RCC 7860 (cell line): Measurements from ENCODE around the gene ELFN2.
A peak's percentile ranks its signal among the peaks of the same experiment; 100 is the strongest.

Experiments used
- DNase-seq: peaks from one replicate; pipeline ENCODE4 v3.0.0-alpha.2; 2015; ENCODE audit warnings: low spot score
- FAIRE-seq: peaks from 2 replicates; lab custom pipeline; 2012; peaks lifted over from hg19 to GRCh38; lab: Jason Lieb, UNC

Gene ELFN2

GRCh38 chr22:37456346-37456745 lies 29.1 kb upstream of the ELFN2 start:
- DNase-seq (no peak), FAIRE-seq (no peak)

DNA sequence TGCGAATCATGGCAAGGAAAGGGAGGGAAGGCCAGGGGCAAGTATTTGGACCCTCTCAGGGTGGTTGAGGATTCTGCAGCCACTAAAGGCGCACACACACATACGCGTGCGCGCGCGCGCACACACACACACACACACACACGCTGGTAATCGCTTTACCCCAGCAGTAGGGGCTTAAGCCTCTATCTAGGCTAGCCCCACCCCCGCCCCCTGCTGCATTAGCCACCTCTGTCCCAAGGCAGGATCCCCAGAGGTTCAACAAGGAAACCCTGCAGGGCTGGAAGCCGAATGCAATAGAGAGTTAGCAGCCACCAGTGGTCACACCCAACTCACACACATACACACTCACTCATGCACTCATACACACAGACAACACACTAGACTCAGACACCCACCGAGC lies 28.6 kb upstream of the ELFN2 start:
- peak; percentile 47 for DNase-seq
- FAIRE-seq, result no peak

DNA sequence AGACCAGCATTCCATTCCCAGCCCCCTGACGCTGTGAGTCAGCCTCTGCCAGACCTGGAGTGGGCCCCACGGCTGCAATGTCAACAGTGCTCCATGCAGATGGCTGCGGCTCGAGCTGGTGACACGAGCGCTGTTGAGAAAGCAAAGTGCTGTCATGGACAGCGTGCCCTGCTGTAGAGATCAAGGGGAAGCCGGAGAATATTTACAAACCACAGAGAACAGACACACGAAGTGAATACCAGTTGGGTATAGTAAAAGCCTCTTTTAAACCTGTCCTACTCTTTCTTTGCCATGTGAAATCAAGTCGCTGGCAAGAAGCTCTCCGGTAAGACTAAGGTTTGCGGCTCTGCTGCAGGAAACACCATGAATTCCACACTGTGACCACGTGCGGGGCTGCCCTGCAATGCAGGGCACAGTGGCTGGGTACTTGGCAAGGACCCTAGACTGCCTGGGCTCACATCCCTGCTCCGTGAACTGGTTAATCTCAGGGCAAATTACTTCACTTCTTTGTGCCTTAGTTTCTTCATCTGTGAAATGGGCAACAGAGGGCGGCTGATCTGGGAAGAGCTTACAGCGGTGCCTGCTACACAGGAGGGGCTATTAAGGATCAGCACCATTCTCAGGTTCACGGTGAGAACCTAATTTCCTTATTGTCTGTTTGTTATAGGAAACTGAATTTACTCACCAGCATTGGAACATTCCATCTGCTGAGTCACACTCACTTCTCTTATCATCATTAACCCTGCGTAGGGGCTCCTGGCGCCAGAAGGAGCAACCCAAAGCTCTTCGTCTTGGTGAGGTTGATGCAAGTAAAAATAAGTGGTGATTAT lies 27.8 kb upstream of the ELFN2 start:
- DNase-seq (peak; percentile 94), FAIRE-seq (peak; percentile 96)

GRCh38 chr22:37453696-37454095 lies 26.4 kb upstream of the ELFN2 start:
- DNase-seq (no peak), FAIRE-seq (no peak)

DNA sequence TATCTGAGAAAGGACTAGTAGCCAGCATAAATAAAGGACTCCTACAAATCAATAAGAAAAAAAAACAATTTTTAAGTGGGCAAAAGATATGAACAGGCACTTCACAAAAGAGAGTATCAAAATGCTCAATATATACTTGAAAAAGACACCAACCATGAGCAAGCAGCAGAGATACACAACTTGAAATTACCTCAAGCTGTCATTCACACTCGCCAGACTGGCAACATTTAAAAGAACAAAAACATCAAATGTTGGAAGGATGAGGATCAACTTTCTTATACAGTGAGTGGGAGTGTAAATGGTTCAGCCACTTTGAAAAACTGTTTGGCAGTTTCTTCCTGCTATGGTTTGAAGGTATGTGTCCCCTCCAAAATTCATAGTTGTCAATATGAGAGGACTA lies 23.9 kb upstream of the ELFN2 start:
- FAIRE-seq (no peak), DNase-seq (no peak)

DNA sequence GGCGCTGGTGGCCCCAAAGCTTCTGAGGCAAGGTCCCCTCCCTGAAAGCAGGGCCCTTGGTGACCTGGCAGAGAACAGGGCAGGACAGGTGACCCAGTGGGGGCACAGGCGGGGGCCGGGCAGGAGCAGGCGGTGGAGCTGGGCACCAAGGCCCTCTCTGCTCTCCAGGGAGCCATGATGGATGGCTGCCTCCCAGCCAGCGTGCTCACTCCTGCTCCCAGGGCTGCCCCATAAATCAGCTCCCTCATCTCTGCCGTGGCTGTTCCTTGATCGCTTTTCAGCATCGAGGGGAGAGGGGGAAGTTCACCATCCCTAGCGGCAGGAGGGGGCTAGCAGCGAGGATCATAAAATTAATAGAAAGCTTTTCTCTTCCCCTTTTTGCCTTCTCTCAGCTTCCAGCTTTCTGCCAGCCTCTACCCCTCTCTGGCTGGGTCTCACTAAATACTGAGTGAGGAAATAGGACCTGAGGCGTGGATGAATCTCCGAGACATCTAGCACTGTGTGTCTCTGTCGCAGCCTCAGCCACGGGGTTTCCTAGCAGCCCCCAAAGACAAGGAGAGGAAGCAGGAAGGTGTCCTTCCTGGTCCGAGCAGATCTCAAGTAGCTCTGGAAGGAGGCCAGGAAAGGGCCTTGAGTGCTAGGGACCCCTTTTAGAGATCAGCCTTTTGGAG lies 22.2 kb upstream of the ELFN2 start:
- DNase-seq (no peak), FAIRE-seq (no peak)

- no peak for DNase-seq
These were observed 21.3 kb upstream of the ELFN2 start for GRCh38 chr22:37448516-37449127.

GRCh38 chr22:37445501-37445900 lies 18.2 kb upstream of the ELFN2 start:
- no peak for DNase-seq
- FAIRE-seq, result no peak

More at GRCh38 chr22:37448516-37449127, 21.3 kb upstream of the ELFN2 start:
- FAIRE-seq, result no peak

DNA sequence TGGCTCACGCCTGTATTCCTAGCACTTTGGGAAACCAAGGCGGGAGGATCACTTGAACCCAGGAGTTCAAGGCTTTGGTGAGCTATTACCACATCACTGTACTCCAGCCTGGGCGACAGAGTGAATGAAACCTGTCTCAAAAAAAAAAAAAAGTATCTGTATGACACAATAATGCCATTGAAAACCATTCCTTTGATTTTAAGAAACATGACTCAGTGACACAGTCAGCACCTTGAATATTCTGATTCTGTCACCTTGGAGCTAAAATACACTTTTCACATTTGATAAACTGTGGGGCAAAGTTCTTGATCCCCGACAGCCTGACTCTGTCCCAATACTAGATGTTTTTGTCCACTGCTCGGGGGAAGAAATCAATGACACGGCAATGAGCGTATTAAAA lies 16.7 kb upstream of the ELFN2 start:
- DNase-seq (peak; percentile 21), FAIRE-seq (no peak)

- DNase-seq, result no peak
- FAIRE-seq, result no peak
These were observed 15.8 kb upstream of the ELFN2 start for GRCh38 chr22:37443086-37443485.

- no peak for FAIRE-seq
- peak; percentile 20 for DNase-seq
These were observed 15.3 kb upstream of the ELFN2 start for GRCh38 chr22:37442537-37442936.

DNA sequence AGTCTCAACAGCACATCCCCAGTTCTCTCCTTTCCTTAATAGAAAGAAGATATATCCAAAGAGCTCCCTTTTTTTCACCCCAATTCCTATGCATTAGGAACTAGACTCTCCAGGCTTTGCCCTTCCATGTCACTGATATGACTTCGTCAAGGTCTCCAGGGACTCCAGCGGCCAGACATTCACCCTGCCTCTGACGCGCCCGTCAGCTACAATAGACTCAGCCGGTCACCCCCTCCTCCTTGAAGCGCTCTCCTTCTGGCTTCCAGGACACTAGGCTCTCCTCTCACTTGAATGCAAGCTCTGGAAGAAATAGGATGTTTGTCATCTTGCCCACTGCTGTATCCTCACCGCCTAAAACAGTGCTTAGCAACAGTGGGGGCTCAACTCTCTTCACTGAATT lies 14.9 kb upstream of the ELFN2 start:
- DNase-seq (no peak), FAIRE-seq (no peak)

GRCh38 chr22:37440875-37441274 lies 13.6 kb upstream of the ELFN2 start:
- DNase-seq (no peak), FAIRE-seq (no peak)

- FAIRE-seq (no peak), DNase-seq (no peak)
These were observed 12.1 kb upstream of the ELFN2 start for GRCh38 chr22:37439347-37439746.

DNA sequence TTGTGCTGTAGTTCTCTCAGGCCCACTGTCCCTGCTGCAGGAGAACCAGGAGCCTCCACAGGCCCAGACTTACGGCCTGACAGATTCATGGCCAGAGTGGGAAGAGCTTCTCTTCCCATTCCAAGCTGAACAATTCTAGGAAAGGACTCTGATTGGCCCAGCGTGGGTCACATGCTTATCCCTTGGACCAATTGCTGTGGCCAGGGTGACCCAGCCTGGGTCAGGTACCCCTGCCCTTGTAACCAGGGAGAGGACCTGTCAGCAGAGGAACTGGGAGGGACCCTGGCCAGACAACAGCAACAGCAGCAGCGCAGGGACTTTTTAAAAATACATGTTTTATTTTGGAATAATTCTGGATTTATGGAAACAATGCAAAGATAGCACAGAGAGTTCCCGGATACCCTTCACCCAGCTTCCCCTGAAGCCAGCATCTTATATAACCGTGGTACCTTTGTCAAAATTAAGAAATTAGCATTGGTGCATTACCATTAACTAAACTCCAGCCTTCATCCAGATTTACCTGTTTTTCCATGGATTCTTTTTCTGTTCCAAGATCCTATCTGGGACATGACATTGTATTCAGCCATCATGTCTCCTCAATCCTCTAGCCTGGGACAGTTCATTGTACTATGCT lies 8.8 kb upstream of the ELFN2 start:
- no peak for DNase-seq
- no peak for FAIRE-seq

GRCh38 chr22:37433786-37434185 lies 6.5 kb upstream of the ELFN2 start:
- FAIRE-seq, result no peak

DNA sequence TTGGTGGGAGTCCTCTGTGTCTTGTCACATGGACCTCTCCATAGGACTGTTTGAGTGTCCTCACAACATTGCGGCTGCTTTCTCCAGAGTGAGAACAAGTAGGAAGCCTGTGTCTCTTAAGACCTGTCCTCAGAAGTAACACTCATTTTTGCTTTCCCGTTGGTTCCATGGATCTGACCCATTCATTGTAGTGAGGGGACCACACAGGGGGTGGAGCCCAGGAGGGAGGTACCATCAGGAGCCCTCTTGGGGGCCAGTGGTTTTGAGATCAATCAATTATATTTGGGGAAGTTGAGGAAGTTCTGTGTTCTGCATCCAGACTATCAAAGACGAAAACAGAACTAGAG lies 5.4 kb upstream of the ELFN2 start:
- DNase-seq (no peak), FAIRE-seq (no peak)

More at GRCh38 chr22:37433786-37434185, 6.5 kb upstream of the ELFN2 start:
- no peak for DNase-seq

- peak; percentile 99 for DNase-seq
- FAIRE-seq, result peak; percentile 99
These were observed 4.8 kb upstream of the ELFN2 start for GRCh38 chr22:37431801-37432707.

DNA sequence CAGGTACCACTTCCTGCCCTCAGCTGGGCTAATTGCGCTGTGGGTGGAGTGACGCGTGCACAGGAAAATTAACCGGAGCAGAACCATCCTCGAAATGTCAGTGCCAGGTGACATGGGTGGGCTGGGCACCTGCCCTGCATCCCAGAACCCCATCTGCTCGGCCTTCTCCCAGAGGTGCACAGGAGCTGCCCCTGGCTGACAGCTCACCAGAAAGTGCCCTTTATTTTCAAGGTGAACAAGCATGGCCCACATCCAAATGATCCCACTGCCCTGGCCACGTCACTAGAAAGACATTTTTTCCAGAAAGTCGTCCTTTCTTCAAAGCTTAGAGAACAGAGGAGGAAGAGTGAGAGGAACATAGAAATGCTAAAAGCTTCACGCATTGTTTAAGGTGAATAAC lies 4.1 kb upstream of the ELFN2 start:
- DNase-seq (peak; percentile 63), FAIRE-seq (no peak)

DNA sequence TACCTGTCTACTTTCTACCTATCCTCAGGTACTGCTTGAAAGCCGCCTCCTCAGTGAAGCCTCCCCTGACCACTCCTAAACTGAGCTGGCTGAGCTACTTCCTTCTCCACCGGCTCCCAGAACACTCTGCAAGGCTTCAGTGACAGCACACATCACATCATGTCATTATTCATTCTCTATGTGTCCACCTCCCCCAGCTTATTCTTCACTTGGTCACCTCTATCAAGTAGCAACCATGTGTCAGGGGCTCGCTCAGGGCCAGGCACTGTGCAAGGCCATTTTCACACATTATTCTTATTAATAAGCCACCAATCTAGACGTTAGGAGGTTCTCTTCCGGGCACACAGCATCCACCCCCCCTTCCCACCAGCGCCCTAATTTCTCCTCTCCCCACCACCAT lies 3.7 kb upstream of the ELFN2 start:
- FAIRE-seq, result peak; percentile 30
- peak; percentile 68 for DNase-seq
